ENCODE results near the gene TRAT1.

DNA sequence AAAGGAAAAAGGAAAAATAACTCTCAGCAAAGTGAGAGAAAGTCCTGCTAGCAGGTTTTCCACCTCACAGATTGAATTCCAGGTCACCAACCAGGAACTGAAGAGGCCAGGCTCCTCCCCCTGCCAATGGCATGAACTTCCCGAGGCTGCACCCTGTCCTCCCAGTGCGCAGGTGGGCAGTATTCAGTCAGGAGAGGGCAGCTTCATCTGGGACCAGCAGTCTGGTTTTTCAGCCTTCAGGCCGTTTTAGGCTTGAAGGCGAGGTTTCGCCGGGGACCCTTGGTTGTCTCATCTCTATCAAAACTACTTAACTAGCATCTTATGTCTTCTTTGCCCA lies 41.2 kb downstream of the TRAT1 start:
- TF ChIP-seq CTCF (IDR thresholded peaks at IDR 0.05) (no peak), MAX (CRISPR knock-in tag; IDR thresholded peaks at IDR 0.05) (no peak), IRF1 (CRISPR knock-in tag; IDR thresholded peaks at IDR 0.05) (no peak), JUN (CRISPR knock-in tag; IDR thresholded peaks at IDR 0.05) (no peak), ZNF671 (CRISPR knock-in tag; IDR thresholded peaks at IDR 0.05) (no peak), HMGXB4 (CRISPR knock-in tag; IDR thresholded peaks at IDR 0.05) (no peak), ESRRA (CRISPR knock-in tag; IDR thresholded peaks at IDR 0.05; ENCODE audit: borderline replicate concordance) (no peak)
- TF ChIP-seq, protein P1, sequence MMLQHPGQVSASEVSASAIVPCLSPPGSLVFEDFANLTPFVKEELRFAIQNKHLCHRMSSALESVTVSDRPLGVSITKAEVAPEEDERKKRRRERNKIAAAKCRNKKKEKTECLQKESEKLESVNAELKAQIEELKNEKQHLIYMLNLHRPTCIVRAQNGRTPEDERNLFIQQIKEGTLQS (CRISPR knock-in tag; conservative IDR thresholded peaks at IDR 0.05): no peak
